Hindlimb muscle (tissue), 1 donor: ENCODE data around the gene SKAP1. TPM values are rescaled to one million over a fixed set of nuclear protein-coding genes. Genes with fewer than 3 reads are reported as not detected.
"Not testable (repeated sequence)": the region's sequence is repeated elsewhere in the genome, so short reads cannot be mapped to it uniquely, and the experiment has no call there.

Experiments used
- DNase-seq: peaks from one replicate; pipeline ENCODE4 v3.0.0-alpha.2; 2013
- polyA plus RNA-seq: library from polyadenylated mRNA; unstranded; fragments of 120-200 nt; gene quantifications from one replicate; pipeline ENCODE4 v1.2.1, GENCODE V29; 2013; ENCODE audit not compliant: insufficient read length

SKAP1 gene
- polyA plus RNA-seq, 1 donor: 0.70 TPM

GRCh38 chr17:48202959-48203358 lies 227.1 kb downstream of the SKAP1 start:
- DNase-seq: no peak

- DNase-seq: no peak
Measured at GRCh38 chr17:48198950-48199541, 231.0 kb downstream of the SKAP1 start.

- no peak for DNase-seq
Measured at GRCh38 chr17:48195910-48196309, 234.1 kb downstream of the SKAP1 start.

- no peak for DNase-seq
Measured at GRCh38 chr17:48194097-48194550, 235.9 kb downstream of the SKAP1 start.

- no peak for DNase-seq
Measured at GRCh38 chr17:48192321-48192731, 237.7 kb downstream of the SKAP1 start.

- DNase-seq: no peak
Measured at GRCh38 chr17:48191362-48191761, 238.7 kb downstream of the SKAP1 start.

GRCh38 chr17:48190871-48191270 lies 239.1 kb downstream of the SKAP1 start:
- DNase-seq: no peak

GRCh38 chr17:48187872-48188608 lies 242.0 kb downstream of the SKAP1 start:
- no peak for DNase-seq

GRCh38 chr17:48186317-48186716 lies 243.7 kb downstream of the SKAP1 start:
- not testable (repeated sequence) for DNase-seq

- no peak for DNase-seq
Measured at GRCh38 chr17:48184721-48185120, 245.3 kb downstream of the SKAP1 start.

- no peak for DNase-seq
Measured at GRCh38 chr17:48181653-48182052, 248.4 kb downstream of the SKAP1 start.

GRCh38 chr17:48180842-48181629 lies 249.0 kb downstream of the SKAP1 start:
- DNase-seq: no peak

- no peak for DNase-seq
Measured at GRCh38 chr17:48179071-48179945, 250.7 kb downstream of the SKAP1 start.

GRCh38 chr17:48178317-48178716 lies 251.7 kb downstream of the SKAP1 start:
- no peak for DNase-seq

- DNase-seq: no peak
Measured at GRCh38 chr17:48177816-48178215, 252.2 kb downstream of the SKAP1 start.

GRCh38 chr17:48176471-48176855 lies 253.6 kb downstream of the SKAP1 start:
- no peak for DNase-seq

- DNase-seq: no peak
Measured at GRCh38 chr17:48175692-48176470, 254.1 kb downstream of the SKAP1 start.

- no peak for DNase-seq
Measured at GRCh38 chr17:48174833-48175523, 255.0 kb downstream of the SKAP1 start.

- DNase-seq: no peak
Measured at GRCh38 chr17:48173191-48173984, 256.6 kb downstream of the SKAP1 start.

GRCh38 chr17:48169926-48170325 lies 260.1 kb downstream of the SKAP1 start:
- DNase-seq: no peak
